Thymus (tissue), 11 donors: Measurements from ENCODE around the gene PPP4C. TPM values are rescaled to one million over a fixed set of nuclear protein-coding genes. Genes with fewer than 3 reads are reported as not detected.

ENCODE experiments used
- DNase-seq, 9 donors: peaks; one replicate each; pipeline ENCODE4 v3.0.0-alpha.2; 2013; ENCODE audit warnings: low spot score in 9 of 9, low read depth in 6 of 9, missing footprints in 1 of 9
- H3K27ac ChIP-seq, 2 donors: one replicate each; pipeline ENCODE4 v1.5.1; 2013; ENCODE audit warnings: control low read depth in 1 of 2, low read depth in 1 of 2, low read length in 1 of 2, mild to moderate bottlenecking in 1 of 2, moderate library complexity in 1 of 2
- H3K27me3 ChIP-seq, 2 donors: one replicate each; pipeline ENCODE4 v1.5.1; 2013; ENCODE audit warnings: low read length in 1 of 2; ENCODE audit not compliant: control insufficient read depth in 2 of 2, insufficient read depth in 1 of 2
- H3K36me3 ChIP-seq, 2 donors: one replicate each; pipeline ENCODE4 v1.5.1; 2013; ENCODE audit warnings: low read length in 1 of 2, mild to moderate bottlenecking in 1 of 2, moderate library complexity in 1 of 2; ENCODE audit not compliant: control insufficient read depth in 2 of 2, insufficient read depth in 2 of 2
- H3K4me1 ChIP-seq, 2 donors: one replicate each; pipeline ENCODE4 v1.5.1; 2013; ENCODE audit warnings: low read length in 2 of 2; ENCODE audit not compliant: control insufficient read depth in 2 of 2, insufficient read depth in 2 of 2
- H3K4me3 ChIP-seq, 2 donors: one replicate each; pipeline ENCODE4 v1.5.1; 2013; ENCODE audit warnings: low read length in 2 of 2, control low read depth in 1 of 2, mild to moderate bottlenecking in 1 of 2
- H3K9me3 ChIP-seq, 2 donors: one replicate each; pipeline ENCODE4 v1.5.1; 2013; ENCODE audit warnings: low read length in 1 of 2, mild to moderate bottlenecking in 1 of 2; ENCODE audit not compliant: control insufficient read depth in 2 of 2, insufficient read depth in 1 of 2
- WGBS: extraction: QIAGEN DNeasy Blood & Tissue Kit; methylation state at CpG from one replicate; pipeline ENCODE4 v1.1.7; 2013; 5-methylcytosine and 5-hydroxymethylcytosine counted together
- polyA plus RNA-seq: library from polyadenylated mRNA; stranded (reverse); fragments of 200-250 nt; gene quantifications from one replicate; pipeline ENCODE4 v1.2.3, GENCODE V29; 2013
- total RNA-seq: library from RNA; stranded (reverse); fragments of 120-200 nt; gene quantifications from one replicate; pipeline ENCODE4 v1.2.4, GENCODE V29; 2013
- donor health status: healthy.

The PPP4C gene
- total and polyA plus RNA-seq, 2 donors, result 87.3 to 106 TPM

DNA sequence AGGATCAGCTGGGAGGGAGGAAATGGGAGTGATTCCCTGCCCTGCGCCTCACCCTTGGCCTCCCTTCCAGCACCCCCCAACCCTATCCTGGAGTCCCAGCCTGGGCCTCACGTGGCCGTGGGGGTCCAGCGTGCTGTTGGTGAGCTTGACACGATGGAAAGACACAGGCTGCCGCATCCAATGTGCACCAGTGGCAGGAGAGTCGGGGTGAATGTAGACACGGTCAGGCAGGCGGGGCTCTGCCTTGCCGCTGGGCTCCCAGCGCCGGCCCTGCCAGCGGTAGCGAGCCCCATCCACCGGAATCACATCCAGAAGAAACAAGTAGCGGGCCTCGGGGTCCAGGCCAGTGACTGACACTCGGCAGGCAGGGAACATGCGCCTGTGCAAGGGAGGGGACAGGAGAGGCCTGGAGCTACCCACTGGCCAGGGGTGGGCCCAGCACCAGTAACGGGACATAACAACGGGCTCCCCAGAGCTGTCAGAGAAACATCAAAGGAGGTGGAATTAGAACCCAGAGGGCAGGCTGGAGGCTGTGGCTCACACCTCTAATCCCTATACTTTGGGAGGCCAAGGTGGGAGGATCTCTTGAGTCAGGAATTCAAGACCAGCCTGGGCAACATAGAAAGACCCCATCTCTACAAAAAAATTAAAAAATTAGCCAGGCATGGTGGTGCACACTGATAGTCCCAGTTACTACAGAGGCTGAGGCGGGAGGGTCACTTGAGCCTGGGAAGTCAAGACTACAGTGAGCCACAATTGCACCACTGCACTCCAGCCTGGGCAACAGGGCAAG is 13.2 kb downstream of the PPP4C start:
- 97% methylated on average over 22 of the region's 22 CpGs for WGBS
- peaks cover 34 to 36% of the 10 kb centered on the region in 2 donors for H3K36me3 ChIP-seq
- DNase-seq, result no peak
- H3K9me3 ChIP-seq, result peaks cover 0 to 7% of the 10 kb centered on the region in 2 donors
- H3K4me1 ChIP-seq, result peaks cover 17 to 38% of the 10 kb centered on the region in 2 donors
- H3K27me3 ChIP-seq, result no peaks in the 10 kb centered on the region
- H3K27ac ChIP-seq, result no peak overlapping the region
- no peak overlapping the region for H3K4me3 ChIP-seq

DNA sequence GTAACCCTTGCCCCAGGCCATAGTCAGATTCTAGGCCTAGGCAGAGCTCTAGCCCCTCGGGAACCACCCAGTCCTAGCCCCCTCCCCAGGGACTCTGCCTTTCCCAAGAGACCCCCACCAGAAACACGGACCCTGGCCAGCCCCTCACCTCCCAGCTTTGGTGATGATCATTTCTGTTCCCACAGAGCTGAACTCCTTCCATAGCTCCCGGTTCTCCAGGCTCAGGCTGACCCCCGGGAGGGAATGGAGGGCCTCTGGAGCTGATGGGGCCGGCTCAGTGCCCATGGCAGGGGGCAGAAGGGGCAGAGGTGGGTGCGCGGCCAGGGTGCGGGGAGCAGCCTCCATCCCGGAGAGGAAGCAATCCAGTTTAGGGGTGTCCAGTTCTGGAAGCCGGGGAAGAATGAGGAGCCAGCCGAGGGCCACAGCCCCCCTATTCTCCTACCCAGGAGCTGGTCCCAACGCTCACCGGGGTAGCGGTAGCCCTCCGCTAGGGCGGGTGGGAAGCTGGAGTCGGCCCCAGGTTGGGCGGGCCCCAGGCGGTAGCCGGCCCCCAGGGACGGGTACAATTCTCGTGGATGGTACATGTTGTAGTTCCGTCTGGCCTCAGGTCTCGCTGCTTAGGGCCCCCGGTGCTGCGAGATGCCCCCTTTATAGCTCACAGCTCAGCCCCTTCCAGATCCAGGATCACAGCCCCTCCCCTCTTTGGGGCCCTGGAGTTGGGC is 15.0 kb downstream of the PPP4C start:
- no peak for DNase-seq
- peaks cover 0 to 7% of the 10 kb centered on the region in 2 donors for H3K9me3 ChIP-seq
- H3K4me3 ChIP-seq, result peak overlapping the region in 1 of 2 donors; percentile 64
- WGBS, result 90% methylated on average over 26 of the region's 26 CpGs
- H3K4me1 ChIP-seq, result peaks cover 27 to 55% of the 10 kb centered on the region in 2 donors
- peak overlapping the region in 1 of 2 donors; percentile 81 for H3K27ac ChIP-seq
- H3K27me3 ChIP-seq, result no peaks in the 10 kb centered on the region
- peaks cover 29 to 30% of the 10 kb centered on the region in 2 donors for H3K36me3 ChIP-seq

DNA sequence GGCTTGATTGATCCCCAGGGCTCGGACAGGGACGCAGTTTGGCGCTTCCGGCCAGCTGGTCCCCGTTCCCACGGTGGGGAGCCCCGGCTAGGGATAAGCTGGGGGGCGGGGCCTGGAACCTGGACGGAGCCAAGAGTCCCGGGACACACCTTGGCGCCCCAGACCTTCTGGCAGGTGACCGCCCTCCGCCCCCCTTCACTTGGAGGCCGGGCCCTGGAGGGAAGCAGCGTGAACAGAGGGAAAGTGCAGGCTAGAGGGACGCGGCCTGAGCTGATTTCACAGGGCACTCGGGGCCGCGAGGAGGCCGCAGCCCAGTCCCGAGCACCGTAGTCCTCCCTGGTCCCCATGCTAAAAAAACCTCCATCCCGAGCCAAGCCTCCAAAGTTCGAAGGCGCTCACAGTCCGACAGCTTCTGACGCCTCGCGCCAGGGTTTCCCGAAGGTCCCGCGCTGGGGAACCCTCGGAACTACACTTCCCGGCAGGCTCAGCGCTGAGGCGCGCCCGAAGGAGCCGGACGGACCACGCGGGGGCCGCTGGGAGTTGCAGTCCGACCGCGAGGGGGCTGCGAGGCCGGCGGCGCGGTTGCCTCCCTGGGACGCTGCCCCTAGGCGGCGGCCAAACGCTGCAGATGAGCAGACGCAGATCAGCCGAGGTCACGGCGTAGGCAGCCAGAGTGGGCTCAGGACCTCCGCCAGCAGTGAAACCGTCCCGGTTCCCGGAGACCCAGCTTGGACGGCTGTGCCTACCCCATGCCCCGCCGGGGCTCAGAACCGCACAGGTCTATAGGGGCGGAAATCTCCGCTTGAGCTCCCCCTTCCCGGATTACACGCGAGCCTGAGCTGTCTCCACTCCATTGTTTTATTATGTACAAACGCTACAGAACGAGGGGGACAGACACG is 15.9 kb downstream of the PPP4C start, which contains the start of gene TBX6:
Gene TBX6 (minus strand): TSS at position 451 of the 899 bp plus-strand sequence. CDS start 731 bp downstream, outside the sequence.
- Histone ChIP-seq H3K4me3 (peak within 1 kb of the TSS; percentile 64 to 70), H3K36me3 (peaks cover 20 to 21% of the 10 kb centered on the region in 2 donors), H3K9me3 (peaks cover under 1 to 13% of the 10 kb centered on the region in 2 donors), H3K27ac (peak within 1 kb of the TSS; percentile 78 to 93), H3K4me1 (peaks cover 29 to 60% of the 10 kb centered on the region in 2 donors), H3K27me3 (no peaks in the 10 kb centered on the region)
- peak; percentile 72 to 96 (median 86) for DNase-seq
- WGBS, result 2% methylated on average over 76 of the region's 76 CpGs

DNA sequence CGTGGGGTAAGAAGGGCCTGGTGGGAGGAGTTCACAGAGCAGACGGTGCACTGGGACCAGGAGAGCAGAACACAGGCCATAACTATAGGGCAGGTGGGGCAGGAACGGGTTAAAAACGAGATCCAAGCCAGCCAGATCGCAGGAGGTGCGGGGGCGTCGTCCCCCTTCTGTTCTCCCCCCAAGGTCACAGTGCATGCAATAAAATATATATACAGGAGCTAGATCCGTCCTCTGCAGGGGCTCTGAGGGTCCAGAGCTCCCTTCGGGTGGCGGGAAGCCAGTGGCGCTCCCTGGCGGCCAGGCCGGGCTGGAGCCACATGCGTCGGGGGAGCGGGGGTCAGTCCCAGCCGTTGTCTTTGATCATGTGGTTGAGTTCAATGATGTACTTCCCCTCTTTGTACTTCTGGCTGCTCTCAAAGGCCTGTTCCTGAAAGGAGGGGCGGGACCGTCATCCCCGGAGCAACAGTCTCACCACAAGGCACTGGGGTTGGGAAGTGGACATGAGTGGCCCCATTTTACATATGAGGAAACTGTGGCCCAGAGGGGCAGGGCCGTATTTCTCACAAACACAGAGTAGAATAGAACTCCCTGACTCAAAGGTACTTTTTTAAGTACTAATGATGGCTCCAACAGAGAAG is 16.7 kb downstream of the PPP4C start:
- peak in 3 of 9 donors; percentile 26 to 68 (median 39) for DNase-seq
- peaks cover 15 to 19% of the 10 kb centered on the region in 2 donors for H3K36me3 ChIP-seq
- 4% methylated on average over 22 of the region's 22 CpGs for WGBS
- peak overlapping the region; percentile 64 to 70 for H3K4me3 ChIP-seq
- H3K27ac ChIP-seq, result peak overlapping the region; percentile 78 to 93
- no peaks in the 10 kb centered on the region for H3K27me3 ChIP-seq
- peaks cover 7 to 18% of the 10 kb centered on the region in 2 donors for H3K9me3 ChIP-seq
- peaks cover 29 to 60% of the 10 kb centered on the region in 2 donors for H3K4me1 ChIP-seq

DNA sequence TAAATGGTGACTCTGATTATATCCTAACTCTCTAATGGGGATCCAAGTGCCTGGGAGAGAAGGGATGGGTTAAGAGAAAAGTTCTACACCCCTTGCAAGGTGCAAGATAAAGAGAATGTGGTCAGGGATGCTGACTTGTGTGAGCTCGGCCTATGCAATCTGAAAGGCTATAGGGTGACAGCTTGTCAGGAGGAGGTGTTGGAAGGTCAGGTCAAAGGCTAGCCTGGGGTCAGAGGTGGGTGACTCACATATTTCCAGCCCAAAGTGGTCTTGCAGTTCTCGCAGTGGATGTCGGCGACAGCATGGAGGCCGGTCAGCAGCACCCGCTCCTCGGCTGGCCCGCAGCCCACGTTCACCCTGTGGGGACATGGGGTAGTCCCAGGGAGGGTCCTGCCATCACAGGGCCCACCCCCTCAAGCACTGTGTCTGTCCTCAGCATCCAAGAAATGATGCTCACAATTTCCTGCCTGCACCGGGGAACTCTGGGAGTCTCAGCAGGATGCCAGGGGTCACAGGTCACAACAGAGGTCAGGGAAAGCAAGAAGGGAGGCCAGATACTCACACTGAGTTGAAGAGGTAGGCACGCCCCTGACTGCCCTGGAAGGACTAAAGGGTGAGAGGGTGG is 18.9 kb downstream of the PPP4C start:
- 95% methylated on average over 11 of the region's 11 CpGs for WGBS
- peaks cover 9 to 31% of the 10 kb centered on the region in 2 donors for H3K9me3 ChIP-seq
- no peak for DNase-seq
- H3K4me1 ChIP-seq, result peaks cover 29 to 60% of the 10 kb centered on the region in 2 donors
- H3K36me3 ChIP-seq, result peaks cover 15 to 20% of the 10 kb centered on the region in 2 donors
- H3K27ac ChIP-seq, result no peak overlapping the region
- H3K27me3 ChIP-seq, result no peaks in the 10 kb centered on the region
- H3K4me3 ChIP-seq, result peak overlapping the region; percentile 76 to 93

DNA sequence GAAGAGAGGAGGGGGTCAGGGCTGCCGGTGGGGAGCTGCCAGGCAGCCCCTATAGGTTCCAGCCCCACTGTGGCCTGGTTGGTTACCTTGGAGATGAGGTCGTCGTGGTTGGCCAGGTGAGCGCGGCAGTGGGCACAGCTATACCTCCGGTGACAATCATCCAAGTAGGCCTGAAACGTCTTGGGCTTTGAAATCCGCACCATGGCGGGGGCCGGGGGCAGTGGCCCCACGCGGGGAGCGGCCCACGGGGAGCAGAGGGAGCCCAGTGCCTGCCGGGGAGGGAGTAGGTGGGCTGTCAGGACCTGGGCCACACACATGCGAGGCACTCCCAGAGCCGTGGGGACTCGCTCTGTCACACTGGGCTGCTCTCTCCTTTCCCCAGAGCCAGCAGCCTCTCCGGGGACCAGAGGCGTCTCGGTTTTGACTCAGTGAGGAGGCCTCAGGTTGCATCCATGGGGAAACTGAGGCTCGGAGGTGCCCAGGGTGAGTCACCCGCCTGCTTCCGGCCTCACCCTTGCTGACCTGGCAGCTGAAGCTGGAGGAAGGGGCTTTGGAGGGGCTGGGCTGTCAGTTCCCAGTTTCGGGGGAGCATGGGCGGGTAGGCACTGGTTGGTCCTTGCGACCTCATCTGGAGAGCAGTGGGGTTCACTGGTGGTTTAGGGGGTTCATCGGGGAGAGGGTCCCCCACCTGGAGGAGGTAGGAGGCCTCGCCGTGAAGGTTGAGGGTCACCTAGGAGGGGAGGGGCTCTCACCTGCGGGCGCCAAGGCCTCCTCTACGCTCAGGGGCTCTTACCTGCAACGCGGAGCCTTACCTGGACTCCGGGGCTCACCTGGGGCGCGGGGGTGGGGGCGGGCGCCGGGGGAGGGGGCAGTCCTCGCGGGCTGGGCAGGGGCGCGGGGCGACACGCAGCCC is 19.6 kb downstream of the PPP4C start:
- H3K4me3 ChIP-seq, result peak overlapping the region; percentile 76 to 93
- peaks cover 29 to 53% of the 10 kb centered on the region in 2 donors for H3K4me1 ChIP-seq
- H3K27ac ChIP-seq, result peak overlapping the region; percentile 87 to 93
- peaks cover 15 to 20% of the 10 kb centered on the region in 2 donors for H3K36me3 ChIP-seq
- 22% methylated on average over 47 of the region's 47 CpGs for WGBS
- peaks cover 9 to 31% of the 10 kb centered on the region in 2 donors for H3K9me3 ChIP-seq
- peak in 2 of 9 donors; percentile 13 to 46 for DNase-seq
- H3K27me3 ChIP-seq, result no peaks in the 10 kb centered on the region

DNA sequence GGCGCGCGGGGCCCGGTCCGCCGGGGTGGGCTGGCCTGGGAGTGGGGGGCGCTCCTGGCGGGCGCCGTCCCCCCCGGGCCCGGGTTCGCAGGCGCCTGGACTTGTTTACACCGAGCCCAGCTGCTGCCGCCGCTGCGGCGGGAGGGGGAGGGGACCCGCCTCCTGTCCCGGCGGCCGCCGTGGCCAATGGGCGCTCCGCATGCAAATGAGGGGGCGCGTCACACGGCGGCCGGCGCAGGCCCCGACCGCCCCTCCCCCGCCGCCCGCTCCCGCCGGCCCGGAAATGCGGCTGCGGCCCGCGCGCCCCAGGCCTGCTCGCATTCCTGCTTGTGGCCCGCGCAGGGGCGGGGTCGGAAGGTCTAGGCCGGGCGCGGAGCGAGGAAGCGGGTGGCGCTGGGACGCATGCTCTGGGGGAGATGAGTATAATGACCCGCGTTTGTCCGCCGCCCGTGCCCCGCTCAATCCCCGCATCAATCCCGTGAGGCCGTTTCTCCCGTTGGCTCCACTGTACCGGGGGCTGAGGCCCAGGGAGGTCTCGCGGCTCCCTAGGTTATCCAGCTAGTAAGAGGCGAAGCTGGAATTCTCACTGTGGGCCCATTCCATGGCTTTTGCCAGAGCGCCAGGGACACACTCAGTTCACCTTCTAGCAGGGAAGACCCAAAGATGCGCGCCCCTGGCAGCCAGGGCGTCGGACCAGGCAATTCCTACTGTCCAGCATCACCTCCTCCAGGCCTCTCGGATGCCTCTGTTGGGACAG is 20.5 kb downstream of the PPP4C start, which contains the start of gene YPEL3:
Gene YPEL3 (minus strand): TSS at position 109 of the 757 bp plus-strand sequence. CDS start 731 bp downstream, outside the sequence.
- Histone ChIP-seq H3K27me3 (no peaks in the 10 kb centered on the region), H3K27ac (peak within 1 kb of the TSS; percentile 87 to 93), H3K4me3 (peak within 1 kb of the TSS; percentile 76 to 93), H3K9me3 (peaks cover 9 to 39% of the 10 kb centered on the region in 2 donors), H3K4me1 (peaks cover 27 to 44% of the 10 kb centered on the region in 2 donors), H3K36me3 (peaks cover 15 to 20% of the 10 kb centered on the region in 2 donors)
- DNase-seq, result peak in 8 of 9 donors; percentile 66 to 93 (median 77)
- 13% methylated on average over 77 of the region's 77 CpGs for WGBS
